ENCODE measurements around the gene ORMDL2.
"Not testable (repeated sequence)": the region's sequence is repeated elsewhere in the genome, so short reads cannot be mapped to it uniquely, and the experiment has no call there.

Gene ORMDL2

DNA sequence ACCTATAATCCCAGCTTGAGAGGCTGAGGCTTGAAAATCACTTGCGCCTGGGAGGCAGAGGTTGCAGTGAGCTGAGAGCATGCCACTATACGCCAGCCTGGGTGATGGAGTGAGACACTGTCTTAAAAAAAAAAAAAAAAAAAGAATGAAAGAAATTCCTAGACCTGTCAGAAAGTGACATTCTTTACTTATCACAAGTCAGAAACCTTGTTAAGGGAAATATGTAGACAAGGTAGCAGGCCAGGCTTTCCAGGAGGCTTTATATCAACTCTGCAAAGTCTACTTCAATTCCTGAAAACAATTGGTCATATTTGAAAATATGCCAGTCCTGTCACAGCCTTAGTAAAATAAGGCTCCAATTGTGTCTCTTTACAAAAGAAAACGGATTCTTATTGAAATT is 44.0 kb downstream of the ORMDL2 start:
- DNase-seq = no peak

DNA sequence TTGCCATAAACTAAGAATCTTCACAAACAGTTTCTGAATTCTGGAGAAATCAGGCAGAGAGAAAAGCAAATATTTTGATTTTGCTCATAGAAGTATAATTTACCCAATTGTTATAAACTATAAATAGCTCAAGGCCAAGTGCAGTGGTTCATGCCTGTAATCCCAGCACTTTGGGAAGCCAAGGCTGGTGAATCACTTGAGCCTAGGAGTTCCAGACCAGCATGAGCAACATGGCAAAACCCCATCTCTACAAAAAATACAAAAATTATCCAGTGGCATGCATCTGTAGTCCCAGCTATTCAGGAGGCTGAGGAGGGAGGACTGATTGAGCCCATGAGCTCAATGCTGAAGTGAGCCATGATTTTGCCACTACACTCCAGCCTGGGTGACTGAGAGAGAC is 44.4 kb downstream of the ORMDL2 start:
- no peak for DNase-seq

DNA sequence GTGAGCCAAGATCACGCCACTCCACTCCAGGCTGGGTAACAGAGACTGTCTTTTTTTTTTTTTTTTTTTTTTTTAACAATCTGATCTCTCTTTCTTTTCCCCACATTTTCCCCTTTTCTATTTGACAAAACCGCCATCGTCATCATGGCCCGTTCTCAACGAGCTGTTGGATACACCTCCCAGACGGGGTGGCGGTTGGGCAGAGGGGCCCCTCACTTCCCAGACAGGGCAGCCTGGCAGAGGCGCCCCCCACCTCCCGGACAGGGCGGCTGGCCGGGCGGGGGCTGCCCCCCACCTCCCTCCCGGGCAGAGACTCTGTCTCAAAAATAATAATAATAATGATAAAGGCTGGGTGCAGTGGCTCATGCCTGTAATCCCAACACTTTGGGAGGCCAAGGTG is 45.1 kb downstream of the ORMDL2 start:
- DNase-seq = not testable (repeated sequence)

DNA sequence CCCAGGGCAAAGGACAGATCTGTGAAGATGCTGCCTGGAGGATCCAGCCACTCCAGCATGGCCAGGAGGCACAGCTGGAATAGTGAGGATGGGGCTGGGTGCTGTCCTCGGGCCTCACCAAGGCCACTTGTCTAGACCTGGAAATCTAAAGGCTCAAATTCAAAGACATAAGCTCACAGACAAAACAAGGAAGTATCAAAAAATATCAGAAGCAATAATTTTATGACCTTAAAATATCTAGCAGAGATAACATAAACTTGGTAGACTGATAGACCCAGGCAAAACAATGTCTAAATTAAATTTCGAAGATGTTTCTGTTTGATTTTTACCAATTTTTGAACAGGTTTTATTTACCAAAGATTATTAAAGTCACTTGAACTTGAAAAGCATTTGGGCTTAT is 47.5 kb downstream of the ORMDL2 start:
- DNase-seq = no peak

DNA sequence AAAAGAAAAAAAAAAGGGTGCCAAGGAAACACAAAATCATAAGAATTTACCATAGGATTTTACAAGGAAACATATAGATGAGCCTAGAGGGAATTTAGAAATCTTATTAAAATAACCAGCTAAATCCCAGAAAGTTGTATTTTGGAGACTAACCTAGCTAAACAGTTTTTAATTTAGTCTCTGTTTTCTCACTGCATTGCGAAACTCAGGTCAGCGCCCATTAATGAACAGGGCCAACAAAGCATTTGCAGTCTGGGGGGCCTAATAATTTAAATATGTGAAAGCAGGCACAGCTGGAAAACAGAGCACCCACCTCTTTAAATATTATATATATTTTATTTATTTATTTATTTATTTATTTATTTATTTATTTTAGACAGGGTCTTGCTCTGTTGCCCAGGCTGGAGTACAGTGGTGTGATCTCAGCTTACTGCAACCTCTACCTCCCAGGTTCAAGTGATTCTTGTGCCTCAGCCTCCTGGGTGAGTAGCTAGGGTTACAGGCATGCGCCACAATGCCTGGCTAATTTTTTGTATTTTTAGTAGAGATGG is 48.7 kb downstream of the ORMDL2 start:
- DNase-seq = not testable (repeated sequence)

Measured in effector CD8-positive, alpha-beta T cell (primary cell).